ENCODE results near the gene DCAF7. TPM values are rescaled to one million over a fixed set of nuclear protein-coding genes. Genes with fewer than 3 reads are reported as not detected.

Gene DCAF7
- total and polyA plus RNA-seq, 7 experiments from 2014 or later, result 26.0 to 128 (median 70.0) TPM

GRCh38 chr17:63524051-63524450, 26.2 kb upstream of the DCAF7 start:
- peaks cover 0 to 2% (median 0%) of the 10 kb centered on the region in 11 donors for H3K9me3 Mint-ChIP-seq
- Histone ChIP-seq H3K4me1 (ENCODE audit: control insufficient read depth in 2 of 2, insufficient read depth in 2 of 2, low read length in 2 of 2) (no peaks in the 10 kb centered on the region), H3K27ac (ENCODE audit: low read depth, low read length) (no peak overlapping the region), H3K9me3 (ENCODE audit: control insufficient read depth in 2 of 3, low read length in 3 of 3) (no peaks in the 10 kb centered on the region), H3K4me3 (ENCODE audit: low read length) (no peak overlapping the region), H3K27me3 (ENCODE audit: control insufficient read depth in 2 of 2, insufficient read depth in 2 of 2, low read length in 2 of 2) (peaks cover 0 to 3% of the 10 kb centered on the region in 2 donors), H3K36me3 (ENCODE audit: control insufficient read depth in 2 of 3, insufficient read depth in 3 of 3, low read length in 3 of 3) (no peaks in the 10 kb centered on the region)
- H3K27ac Mint-ChIP-seq, result peak overlapping the region in 2 of 9 donors; percentile 25 to 73
- intact Hi-C loops (cut with micrococcal nuclease), result no loop called here
- no peaks in the 10 kb centered on the region for H3K36me3 Mint-ChIP-seq
- CTCF ChIA-PET, result no interaction called here
- peak overlapping the region in 3 of 10 donors; percentile 13 to 57 (median 17) for H3K4me3 Mint-ChIP-seq
- DNase-seq (no peak), ATAC-seq (no peak)
- H3K27me3 Mint-ChIP-seq, result peaks cover 21 to 33% (median 29%) of the 10 kb centered on the region in 5 donors
- H3K4me1 Mint-ChIP-seq, result peaks cover 0 to 8% (median 5%) of the 10 kb centered on the region in 7 donors
- POLR2A ChIA-PET, result no interaction called here

- Histone ChIP-seq H3K27me3 (ENCODE audit: control insufficient read depth in 2 of 2, insufficient read depth in 2 of 2, low read length in 2 of 2) (peaks cover 0 to 3% of the 10 kb centered on the region in 2 donors), H3K27ac (ENCODE audit: low read depth, low read length) (no peak overlapping the region), H3K4me1 (ENCODE audit: control insufficient read depth in 2 of 2, insufficient read depth in 2 of 2, low read length in 2 of 2) (no peaks in the 10 kb centered on the region), H3K36me3 (ENCODE audit: control insufficient read depth in 2 of 3, insufficient read depth in 3 of 3, low read length in 3 of 3) (no peaks in the 10 kb centered on the region), H3K4me3 (ENCODE audit: low read length) (no peak overlapping the region), H3K9me3 (ENCODE audit: control insufficient read depth in 2 of 3, low read length in 3 of 3) (no peaks in the 10 kb centered on the region)
- ATAC-seq, result no peak
- peaks cover 0 to 8% (median 5%) of the 10 kb centered on the region in 7 donors for H3K4me1 Mint-ChIP-seq
- peaks cover 21 to 33% (median 29%) of the 10 kb centered on the region in 5 donors for H3K27me3 Mint-ChIP-seq
- POLR2A ChIA-PET, result no interaction called here
- peaks cover 0 to 2% (median 0%) of the 10 kb centered on the region in 11 donors for H3K9me3 Mint-ChIP-seq
- no peaks in the 10 kb centered on the region for H3K36me3 Mint-ChIP-seq
- CTCF ChIA-PET, result no interaction called here
- H3K27ac Mint-ChIP-seq, result no peak overlapping the region
- H3K4me3 Mint-ChIP-seq, result no peak overlapping the region
- intact Hi-C loops (cut with micrococcal nuclease), result no loop called here
- DNase-seq, result no peak
Measured at GRCh38 chr17:63525190-63525946, 24.9 kb upstream of the DCAF7 start.

DNA sequence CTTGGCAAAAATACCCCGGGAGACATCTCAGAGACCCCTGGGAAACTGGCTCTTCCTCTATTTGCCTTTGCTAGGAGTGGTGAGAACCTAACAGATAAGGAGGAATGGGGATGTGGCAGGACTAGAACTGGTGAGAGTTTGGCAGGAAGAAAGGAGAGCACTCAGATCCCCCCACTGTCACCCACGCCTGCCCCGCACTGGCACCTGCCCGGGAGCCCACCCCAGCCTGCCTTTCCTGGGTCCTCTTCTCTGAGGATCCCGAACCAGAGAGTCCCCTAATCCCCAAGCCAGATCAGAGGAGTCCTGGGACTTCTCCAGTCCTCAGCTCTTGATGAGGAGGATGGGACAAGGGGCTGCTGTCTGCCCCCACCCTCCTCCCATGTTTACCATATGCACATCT, 23.4 kb upstream of the DCAF7 start:
- Mint-ChIP-seq H3K36me3 (no peaks in the 10 kb centered on the region), H3K9me3 (peaks cover 0 to 2% (median 0%) of the 10 kb centered on the region in 11 donors), H3K27me3 (peaks cover 15 to 33% (median 22%) of the 10 kb centered on the region in 5 donors), H3K4me1 (peaks cover 0 to 8% (median 5%) of the 10 kb centered on the region in 7 donors), H3K4me3 (no peak overlapping the region), H3K27ac (no peak overlapping the region)
- Histone ChIP-seq H3K36me3 (ENCODE audit: control insufficient read depth in 2 of 3, insufficient read depth in 3 of 3, low read length in 3 of 3) (no peaks in the 10 kb centered on the region), H3K27ac (ENCODE audit: low read depth, low read length) (no peak overlapping the region), H3K9me3 (ENCODE audit: control insufficient read depth in 2 of 3, low read length in 3 of 3) (no peaks in the 10 kb centered on the region), H3K27me3 (ENCODE audit: control insufficient read depth in 2 of 2, insufficient read depth in 2 of 2, low read length in 2 of 2) (peaks cover 0 to 3% of the 10 kb centered on the region in 2 donors), H3K4me3 (ENCODE audit: low read length) (no peak overlapping the region), H3K4me1 (ENCODE audit: control insufficient read depth in 2 of 2, insufficient read depth in 2 of 2, low read length in 2 of 2) (no peaks in the 10 kb centered on the region)
- POLR2A ChIA-PET, result no interaction called here
- ATAC-seq, result no peak
- CTCF ChIA-PET, result no interaction called here
- DNase-seq, result no peak
- intact Hi-C loops (cut with micrococcal nuclease), result no loop called here

DNA sequence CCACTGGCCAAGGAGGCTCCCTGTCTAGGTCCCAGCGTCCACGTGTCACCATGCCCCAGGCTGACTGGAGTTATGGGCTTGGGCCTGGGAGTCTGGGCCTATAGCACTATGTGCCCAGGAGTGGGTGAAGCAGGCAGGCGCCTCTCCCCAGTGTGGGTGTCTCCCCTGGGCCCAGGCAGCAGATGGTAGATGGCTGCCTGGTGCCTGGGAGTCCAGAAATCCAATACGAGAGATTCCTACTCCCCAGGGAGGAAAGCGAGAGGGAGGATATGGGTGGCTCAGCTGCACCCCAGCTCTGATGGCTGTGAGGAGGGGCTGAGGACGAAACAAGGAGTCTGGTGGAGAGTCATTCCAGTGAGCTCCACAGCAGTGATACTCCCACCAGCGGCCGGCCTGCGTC, 22.1 kb upstream of the DCAF7 start:
- H3K36me3 ChIP-seq (ENCODE audit: control insufficient read depth in 2 of 3, insufficient read depth in 3 of 3, low read length in 3 of 3), result no peaks in the 10 kb centered on the region
- H3K27ac Mint-ChIP-seq, result no peak overlapping the region
- peaks cover 0 to 8% (median 5%) of the 10 kb centered on the region in 7 donors for H3K4me1 Mint-ChIP-seq
- no peak for DNase-seq
- CTCF ChIA-PET, result interaction anchor here (0.6 kb wide), 1 partner anchor 58 kb away, joined by 4 read pairs; no protein-coding TSS in a partner anchor
- no peak overlapping the region for H3K4me3 Mint-ChIP-seq
- intact Hi-C loops (cut with micrococcal nuclease), result no loop called here
- H3K4me1 ChIP-seq (ENCODE audit: control insufficient read depth in 2 of 2, insufficient read depth in 2 of 2, low read length in 2 of 2), result no peaks in the 10 kb centered on the region
- no peak for ATAC-seq
- H3K27me3 Mint-ChIP-seq, result peaks cover 11 to 27% (median 17%) of the 10 kb centered on the region in 5 donors
- H3K27ac ChIP-seq (ENCODE audit: low read depth, low read length), result no peak overlapping the region
- H3K9me3 Mint-ChIP-seq, result peaks cover 0 to 2% (median 0%) of the 10 kb centered on the region in 11 donors
- no peak overlapping the region for H3K4me3 ChIP-seq (ENCODE audit: low read length)
- no peaks in the 10 kb centered on the region for H3K9me3 ChIP-seq (ENCODE audit: control insufficient read depth in 2 of 3, low read length in 3 of 3)
- H3K36me3 Mint-ChIP-seq, result no peaks in the 10 kb centered on the region
- POLR2A ChIA-PET, result no interaction called here
- peaks cover 0 to 3% of the 10 kb centered on the region in 2 donors for H3K27me3 ChIP-seq (ENCODE audit: control insufficient read depth in 2 of 2, insufficient read depth in 2 of 2, low read length in 2 of 2)

GRCh38 chr17:63529711-63530556, 20.3 kb upstream of the DCAF7 start:
- DNase-seq (no peak), ATAC-seq (no peak)
- intact Hi-C loops (cut with micrococcal nuclease), result no loop called here
- H3K36me3 ChIP-seq (ENCODE audit: control insufficient read depth in 2 of 3, insufficient read depth in 3 of 3, low read length in 3 of 3), result no peaks in the 10 kb centered on the region
- no peak overlapping the region for H3K27ac Mint-ChIP-seq
- no peaks in the 10 kb centered on the region for H3K27me3 ChIP-seq (ENCODE audit: control insufficient read depth in 2 of 2, insufficient read depth in 2 of 2, low read length in 2 of 2)
- no peak overlapping the region for H3K27ac ChIP-seq (ENCODE audit: low read depth, low read length)
- H3K4me3 ChIP-seq (ENCODE audit: low read length), result no peak overlapping the region
- no peak overlapping the region for H3K4me3 Mint-ChIP-seq
- ChIA-PET POLR2A (interaction anchor here (0.5 to 0.6 kb wide), 2 partner anchors 103 to 1377 kb away, joined by 4 to 7 read pairs; no protein-coding TSS in a partner anchor), CTCF (interaction anchor here (0.6 kb wide), 1 partner anchor 711 kb away, joined by 4 read pairs; no protein-coding TSS in a partner anchor)
- H3K4me1 Mint-ChIP-seq, result no peaks in the 10 kb centered on the region
- H3K27me3 Mint-ChIP-seq, result peaks cover 2 to 19% (median 3%) of the 10 kb centered on the region in 5 donors
- no peaks in the 10 kb centered on the region for H3K4me1 ChIP-seq (ENCODE audit: control insufficient read depth in 2 of 2, insufficient read depth in 2 of 2, low read length in 2 of 2)
- no peaks in the 10 kb centered on the region for H3K9me3 Mint-ChIP-seq
- no peaks in the 10 kb centered on the region for H3K9me3 ChIP-seq (ENCODE audit: control insufficient read depth in 2 of 3, low read length in 3 of 3)
- no peaks in the 10 kb centered on the region for H3K36me3 Mint-ChIP-seq

DNA sequence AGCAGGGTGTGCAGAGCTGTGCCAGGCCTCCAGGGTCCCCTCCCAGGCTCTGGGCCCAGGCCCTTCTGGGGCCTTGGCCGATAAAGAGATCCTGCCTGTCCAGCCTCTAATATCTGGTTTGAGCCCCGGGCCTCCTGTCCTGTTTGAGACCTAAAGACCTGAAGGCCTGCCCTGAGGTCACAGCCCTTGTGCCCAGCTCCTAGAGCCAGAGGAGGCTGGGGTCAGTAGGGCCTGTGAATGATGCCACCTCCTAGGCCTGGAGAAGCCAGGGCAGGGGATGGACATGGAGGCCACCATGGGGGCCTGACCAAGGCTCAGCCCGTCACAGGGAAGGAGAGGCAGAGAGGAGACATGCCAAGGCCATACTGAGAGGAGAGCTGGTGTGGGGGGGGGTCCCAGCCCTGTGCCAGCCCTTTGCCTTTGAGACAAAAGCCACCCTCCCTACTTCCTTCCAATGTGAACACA, 19.7 kb upstream of the DCAF7 start:
- ATAC-seq (no peak), DNase-seq (no peak)
- no peaks in the 10 kb centered on the region for H3K9me3 ChIP-seq (ENCODE audit: control insufficient read depth in 2 of 3, low read length in 3 of 3)
- H3K9me3 Mint-ChIP-seq, result no peaks in the 10 kb centered on the region
- no peaks in the 10 kb centered on the region for H3K4me1 ChIP-seq (ENCODE audit: control insufficient read depth in 2 of 2, insufficient read depth in 2 of 2, low read length in 2 of 2)
- H3K27ac ChIP-seq (ENCODE audit: low read depth, low read length), result no peak overlapping the region
- no peaks in the 10 kb centered on the region for H3K27me3 ChIP-seq (ENCODE audit: control insufficient read depth in 2 of 2, insufficient read depth in 2 of 2, low read length in 2 of 2)
- H3K4me3 ChIP-seq (ENCODE audit: low read length), result no peak overlapping the region
- intact Hi-C loops (cut with micrococcal nuclease), result no loop called here
- no peaks in the 10 kb centered on the region for H3K4me1 Mint-ChIP-seq
- CTCF ChIA-PET, result interaction anchor here (0.6 kb wide), 1 partner anchor 711 kb away, joined by 4 read pairs; no protein-coding TSS in a partner anchor
- H3K36me3 ChIP-seq (ENCODE audit: control insufficient read depth in 2 of 3, insufficient read depth in 3 of 3, low read length in 3 of 3), result no peaks in the 10 kb centered on the region
- no peak overlapping the region for H3K27ac Mint-ChIP-seq
- POLR2A ChIA-PET, result no interaction called here
- H3K36me3 Mint-ChIP-seq, result no peaks in the 10 kb centered on the region
- H3K27me3 Mint-ChIP-seq, result peaks cover 4 to 18% (median 7%) of the 10 kb centered on the region in 5 donors
- H3K4me3 Mint-ChIP-seq, result no peak overlapping the region
